ENCODE data around the gene CACNG4.
A peak's percentile ranks its signal among the peaks of the same experiment; 100 is the strongest.

CACNG4 gene

GRCh38 chr17:67058036-67058435, 93.5 kb downstream of the CACNG4 start:
- TF ChIP-seq EZH2 (IDR thresholded peaks at IDR 0.05; ENCODE audit: borderline replicate concordance, low read depth, low read length, severe bottlenecking): no peak
- TF ChIP-seq CTCF (IDR thresholded peaks at IDR 0.05; ENCODE audit: borderline replicate concordance, extremely low read depth, low read length, poor library complexity, severe bottlenecking): no peak
- H2AFZ ChIP-seq (ENCODE audit: low read depth, low read length): no peak overlapping the region
- H3K79me2 ChIP-seq (ENCODE audit: insufficient read depth, low read length): no peaks in the 10 kb centered on the region
- H3K4me2 ChIP-seq (ENCODE audit: insufficient read depth, low read length): no peak overlapping the region
- ATAC-seq (ENCODE audit: insufficient read depth, low read depth) (no peak), DNase-seq (no peak)
- no peak overlapping the region for H3K9ac ChIP-seq (ENCODE audit: low read depth, low read length)
- no peaks in the 10 kb centered on the region for H4K20me1 ChIP-seq (ENCODE audit: insufficient read depth, low read length)
- no peaks in the 10 kb centered on the region for H3K36me3 ChIP-seq (ENCODE audit: insufficient read depth, low read length)
- H3K9me3 ChIP-seq (ENCODE audit: insufficient read depth, low read length, severe bottlenecking): no peaks in the 10 kb centered on the region
- no peaks in the 10 kb centered on the region for H3K4me1 ChIP-seq (ENCODE audit: insufficient read depth, low read length)
- H3K27ac ChIP-seq (ENCODE audit: low read length): no peak overlapping the region
- H3K4me3 ChIP-seq (ENCODE audit: low read depth in 1 of 2, low read length in 2 of 2): no peak overlapping the region
- H3K27me3 ChIP-seq (ENCODE audit: insufficient read depth, low read length, poor library complexity): no peaks in the 10 kb centered on the region

GRCh38 chr17:67059372-67059771, 94.9 kb downstream of the CACNG4 start:
- Histone ChIP-seq H3K27me3 (ENCODE audit: insufficient read depth, low read length, poor library complexity) (no peaks in the 10 kb centered on the region), H3K4me2 (ENCODE audit: insufficient read depth, low read length) (no peak overlapping the region), H3K4me1 (ENCODE audit: insufficient read depth, low read length) (no peaks in the 10 kb centered on the region), H3K9me3 (ENCODE audit: insufficient read depth, low read length, severe bottlenecking) (no peaks in the 10 kb centered on the region), H3K79me2 (ENCODE audit: insufficient read depth, low read length) (no peaks in the 10 kb centered on the region), H2AFZ (ENCODE audit: low read depth, low read length) (no peak overlapping the region), H3K9ac (ENCODE audit: low read depth, low read length) (no peak overlapping the region), H3K4me3 (ENCODE audit: low read depth in 1 of 2, low read length in 2 of 2) (no peak overlapping the region), H3K27ac (ENCODE audit: low read length) (no peak overlapping the region), H3K36me3 (ENCODE audit: insufficient read depth, low read length) (no peaks in the 10 kb centered on the region), H4K20me1 (ENCODE audit: insufficient read depth, low read length) (no peaks in the 10 kb centered on the region)
- TF ChIP-seq CTCF (IDR thresholded peaks at IDR 0.05; ENCODE audit: borderline replicate concordance, extremely low read depth, low read length, poor library complexity, severe bottlenecking) (no peak), EZH2 (IDR thresholded peaks at IDR 0.05; ENCODE audit: borderline replicate concordance, low read depth, low read length, severe bottlenecking) (no peak)
- ATAC-seq (ENCODE audit: insufficient read depth, low read depth): no peak
- peak; percentile 1 for DNase-seq

GRCh38 chr17:67063141-67063540, 98.6 kb downstream of the CACNG4 start:
- Histone ChIP-seq H3K36me3 (ENCODE audit: insufficient read depth, low read length) (no peaks in the 10 kb centered on the region), H2AFZ (ENCODE audit: low read depth, low read length) (no peak overlapping the region), H3K79me2 (ENCODE audit: insufficient read depth, low read length) (no peaks in the 10 kb centered on the region), H3K9ac (ENCODE audit: low read depth, low read length) (no peak overlapping the region), H4K20me1 (ENCODE audit: insufficient read depth, low read length) (no peaks in the 10 kb centered on the region; the same call in 1 of the 2 replicates), H3K4me1 (ENCODE audit: insufficient read depth, low read length) (no peaks in the 10 kb centered on the region), H3K9me3 (ENCODE audit: insufficient read depth, low read length, severe bottlenecking) (no peaks in the 10 kb centered on the region), H3K4me2 (ENCODE audit: insufficient read depth, low read length) (no peak overlapping the region), H3K27me3 (ENCODE audit: insufficient read depth, low read length, poor library complexity) (no peaks in the 10 kb centered on the region), H3K27ac (ENCODE audit: low read length) (no peak overlapping the region), H3K4me3 (ENCODE audit: low read depth in 1 of 2, low read length in 2 of 2) (no peak overlapping the region)
- ATAC-seq (ENCODE audit: insufficient read depth, low read depth) (no peak), DNase-seq (no peak)
- TF ChIP-seq CTCF (IDR thresholded peaks at IDR 0.05; ENCODE audit: borderline replicate concordance, extremely low read depth, low read length, poor library complexity, severe bottlenecking) (no peak), EZH2 (IDR thresholded peaks at IDR 0.05; ENCODE audit: borderline replicate concordance, low read depth, low read length, severe bottlenecking) (no peak)

GRCh38 chr17:67066717-67067116, 102.2 kb downstream of the CACNG4 start:
- no peak for DNase-seq
- H3K9me3 ChIP-seq (ENCODE audit: insufficient read depth, low read length, severe bottlenecking): no peaks in the 10 kb centered on the region
- no peak for TF ChIP-seq EZH2 (IDR thresholded peaks at IDR 0.05; ENCODE audit: borderline replicate concordance, low read depth, low read length, severe bottlenecking)
- no peak overlapping the region for H3K9ac ChIP-seq (ENCODE audit: low read depth, low read length)
- H4K20me1 ChIP-seq (ENCODE audit: insufficient read depth, low read length): no peaks in the 10 kb centered on the region; the same call in 1 of the 2 replicates
- H2AFZ ChIP-seq (ENCODE audit: low read depth, low read length): no peak overlapping the region
- no peaks in the 10 kb centered on the region for H3K79me2 ChIP-seq (ENCODE audit: insufficient read depth, low read length)
- no peak overlapping the region for H3K4me2 ChIP-seq (ENCODE audit: insufficient read depth, low read length)
- peak; percentile 44; the same call in 2 of the 3 replicates for ATAC-seq (ENCODE audit: insufficient read depth, low read depth)
- no peaks in the 10 kb centered on the region for H3K27me3 ChIP-seq (ENCODE audit: insufficient read depth, low read length, poor library complexity)
- no peaks in the 10 kb centered on the region for H3K4me1 ChIP-seq (ENCODE audit: insufficient read depth, low read length)
- H3K4me3 ChIP-seq (ENCODE audit: low read depth in 1 of 2, low read length in 2 of 2): no peak overlapping the region
- no peaks in the 10 kb centered on the region for H3K36me3 ChIP-seq (ENCODE audit: insufficient read depth, low read length)
- H3K27ac ChIP-seq (ENCODE audit: low read length): no peak overlapping the region

Data from DND-41 (cell line).